K562 (cell line): ENCODE measurements around the gene PTBP3.

Experiments
- CTCF ChIP-seq, 3 experiments: IDR thresholded peaks in 2 of 3; conservative IDR thresholded peaks in 1 of 3; 2 replicates each; pipeline ENCODE4 v1.5.1; 2011 to 2012; ENCODE audit warnings: low read length in 3 of 3, mild to moderate bottlenecking in 3 of 3, control low read depth in 2 of 3, improper control_type of control experiment in 1 of 3, inconsistent platforms in 1 of 3, low read depth in 1 of 3, mixed read lengths in 1 of 3, moderate library complexity in 1 of 3; ENCODE audit not compliant: insufficient read depth in 2 of 3
- FUS ChIP-seq: fragments of 200-400 bp; formaldehyde crosslinking; optimal IDR thresholded peaks from 2 replicates; pipeline ENCODE3; 2017; ENCODE audit warnings: low read depth, low read length
- GABPA ChIP-seq: fragments of 200-800 bp; sonication (Bioruptor generic); conservative IDR thresholded peaks from 2 replicates; pipeline ENCODE4 v1.6.1; 2016; ENCODE audit warnings: low read depth, missing genetic modification characterization, missing compliant biosample characterization
- HCFC1 ChIP-seq: IDR thresholded peaks from 2 replicates; pipeline ENCODE4 v1.6.1; 2012; ENCODE audit warnings: low read depth, low read length, improper control_type of control experiment
- HINFP ChIP-seq: fragments of 450-650 bp; conservative IDR thresholded peaks from 2 replicates; pipeline ENCODE4 v1.6.1; 2016; ENCODE audit warnings: missing genetic modification characterization, low read depth, mild to moderate bottlenecking, control low read depth, missing compliant biosample characterization
- PCBP1 ChIP-seq: fragments of 200-400 bp; formaldehyde crosslinking; IDR thresholded peaks from 2 replicates; pipeline ENCODE4 v1.6.1; 2018; ENCODE audit warnings: mild to moderate bottlenecking, low read depth, low read length; ENCODE audit not compliant: poor library complexity, severe bottlenecking
- POLR2A ChIP-seq: fragments of 450-650 bp; conservative IDR thresholded peaks from 2 replicates; pipeline ENCODE4 v1.6.1; 2016
- RBM17 ChIP-seq: fragments of 200-400 bp; formaldehyde crosslinking; IDR thresholded peaks from 2 replicates; pipeline ENCODE4 v1.6.1; 2017; ENCODE audit warnings: low read depth, mild to moderate bottlenecking, low read length, borderline replicate concordance
- SREBF2 ChIP-seq: sonication (generic); formaldehyde crosslinking; IDR thresholded peaks from 2 replicates; pipeline ENCODE4 v1.4.0; 2020; ENCODE audit warnings: mild to moderate bottlenecking, missing genetic modification reagents
- USF2 ChIP-seq: sonication (generic); formaldehyde crosslinking; IDR thresholded peaks from 2 replicates; pipeline ENCODE4 v1.5.0; 2020; ENCODE audit warnings: missing genetic modification reagents
- ZBTB7A ChIP-seq: IDR thresholded peaks from 2 replicates; pipeline ENCODE4 v1.6.1; 2011; ENCODE audit warnings: low read depth, mild to moderate bottlenecking, low read length, moderate library complexity, borderline replicate concordance; ENCODE audit not compliant: control insufficient read depth
- ZFP36 ChIP-seq: fragments of 150-350 bp; IDR thresholded peaks from 2 replicates; pipeline ENCODE4 v1.6.1; 2018; ENCODE audit warnings: low read length, low read depth; ENCODE audit not compliant: partially characterized antibody
- ZNF274 ChIP-seq: IDR thresholded peaks from 2 replicates; pipeline ENCODE4 v1.6.1; 2011; ENCODE audit warnings: low read depth, mild to moderate bottlenecking, low read length, moderate library complexity, borderline replicate concordance
- ZNF324 ChIP-seq: fragments of 250-450 bp; sonication (Bioruptor Pico); IDR thresholded peaks from 2 replicates; pipeline ENCODE4 v1.4.0; 2020; ENCODE audit warnings: mild to moderate bottlenecking

GRCh38 chr9:112326194-112326593, 7.2 kb downstream of the PTBP3 start:
- TF ChIP-seq HCFC1 (no peak), CTCF (IDR thresholded peaks at IDR 0.05 in 2 of 3, conservative IDR thresholded peaks at IDR 0.05 in 1 of 3; ENCODE audit: insufficient read depth in 2 of 3, low read depth in 1 of 3, low read length in 3 of 3) (no peak), POLR2A (no peak), ZBTB7A (no peak), RBM17 (no peak), ZFP36 (no peak), ZNF274 (no peak), ZNF324 (CRISPR knock-in tag) (no peak), PCBP1 (no peak), SREBF2 (no peak), HINFP (tag) (no peak), FUS (no peak), USF2 (no peak), GABPA (tag) (no peak)
